HG03521 (cell line): ENCODE measurements around the gene CEP85.
"Not testable (repeated sequence)": the region's sequence is repeated elsewhere in the genome, so short reads cannot be mapped to it uniquely, and the experiment has no call there.

ENCODE experiments used
- ATAC-seq: cut with Tn5 transposase; IDR thresholded peaks from one replicate; pipeline ENCODE4 v1.9.1; 2021; ENCODE audit warnings: mild to moderate bottlenecking, moderate library complexity; ENCODE audit not compliant: unreplicated experiment

CEP85 gene

DNA sequence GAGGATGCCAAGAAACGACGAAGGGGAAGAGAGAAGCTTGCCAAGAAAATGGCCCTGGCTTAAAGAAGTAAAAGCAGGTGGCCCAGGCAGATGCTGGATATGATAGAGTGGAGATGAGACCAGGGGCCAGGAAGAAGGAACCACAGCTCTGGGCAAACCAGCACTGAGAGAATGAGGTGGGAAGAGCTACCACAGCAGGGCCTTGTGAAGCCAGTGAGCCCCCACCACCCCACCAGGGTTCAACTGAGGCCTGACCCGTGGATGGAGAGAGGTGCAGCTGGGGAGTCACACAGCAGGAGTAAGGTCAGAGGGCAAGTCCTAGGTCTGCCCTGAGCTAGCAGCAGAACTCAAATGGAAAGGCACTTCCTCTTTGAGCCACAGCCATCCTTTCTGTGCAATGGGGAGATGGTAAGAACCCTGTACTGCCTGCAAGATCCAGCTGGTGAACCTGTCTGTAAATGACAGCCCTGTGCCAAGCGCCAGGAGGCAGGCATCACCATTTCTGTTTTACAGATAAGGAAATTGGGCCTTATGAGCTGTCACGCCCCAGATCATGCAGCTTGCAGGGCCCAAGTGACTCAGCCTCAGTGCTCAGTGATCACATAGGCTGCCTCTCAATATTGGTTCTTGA is 54.4 kb downstream of the CEP85 start:
- ATAC-seq, result no peak

- no peak for ATAC-seq
These were observed 55.4 kb downstream of the CEP85 start for GRCh38 chr1:26289158-26290059.

DNA sequence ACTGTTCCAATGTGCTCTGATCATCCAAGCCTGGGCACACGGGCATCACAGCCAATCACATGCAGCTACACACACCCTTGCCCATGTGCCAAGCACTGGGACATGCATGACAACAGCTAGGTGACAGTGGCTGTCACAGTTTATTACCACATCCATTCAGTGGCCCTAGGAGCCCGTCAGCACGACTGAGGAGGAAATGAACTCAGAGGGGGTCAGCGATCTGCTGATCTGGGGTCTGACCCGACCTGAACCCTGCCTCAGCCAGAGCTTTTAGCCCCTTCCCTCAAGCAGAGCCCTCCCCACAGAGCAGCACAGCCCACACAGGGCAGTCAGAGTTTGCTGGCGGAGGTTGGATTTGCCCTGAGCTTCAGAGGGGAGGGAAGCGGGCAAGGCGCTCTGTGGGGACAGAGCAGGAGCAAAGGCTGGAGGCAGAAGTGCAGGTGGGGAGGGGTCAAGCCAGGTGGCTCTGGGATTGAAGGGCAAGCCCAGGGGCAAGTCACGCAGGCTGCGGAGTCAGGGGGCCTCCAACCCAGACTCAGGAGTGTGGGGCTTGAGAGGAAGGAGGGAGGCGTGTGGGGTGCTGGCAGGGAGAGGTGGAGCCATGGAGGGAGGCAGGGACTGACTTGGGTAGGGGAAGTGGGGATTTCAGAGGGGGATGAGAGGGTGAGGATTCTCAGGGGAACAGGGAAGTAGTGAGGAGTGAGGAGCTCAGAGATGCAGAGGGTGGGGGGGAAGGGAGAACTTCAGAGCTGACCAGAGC is 56.3 kb downstream of the CEP85 start:
- no peak for ATAC-seq

GRCh38 chr1:26290882-26291261 is 56.9 kb downstream of the CEP85 start:
- ATAC-seq, result no peak

DNA sequence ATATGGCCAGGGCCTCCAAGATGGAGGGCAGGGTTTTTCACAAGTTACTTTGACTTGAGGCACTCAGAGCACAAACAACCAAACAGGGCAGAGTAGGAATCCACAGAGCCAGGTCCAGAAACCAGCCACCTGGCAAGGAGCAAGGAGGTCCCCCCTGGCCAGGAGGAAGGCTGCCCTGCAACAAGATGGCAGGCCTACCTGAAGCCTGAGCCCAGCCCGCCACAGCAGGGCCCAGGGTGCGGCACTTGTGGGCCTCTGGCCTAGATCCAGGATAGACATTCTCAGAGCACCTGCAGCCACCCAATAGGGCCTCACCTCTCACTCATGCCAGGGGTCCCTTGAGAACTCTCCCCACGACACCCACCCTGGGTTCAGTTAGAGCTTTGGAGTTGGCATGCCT is 57.4 kb downstream of the CEP85 start:
- no peak for ATAC-seq

DNA sequence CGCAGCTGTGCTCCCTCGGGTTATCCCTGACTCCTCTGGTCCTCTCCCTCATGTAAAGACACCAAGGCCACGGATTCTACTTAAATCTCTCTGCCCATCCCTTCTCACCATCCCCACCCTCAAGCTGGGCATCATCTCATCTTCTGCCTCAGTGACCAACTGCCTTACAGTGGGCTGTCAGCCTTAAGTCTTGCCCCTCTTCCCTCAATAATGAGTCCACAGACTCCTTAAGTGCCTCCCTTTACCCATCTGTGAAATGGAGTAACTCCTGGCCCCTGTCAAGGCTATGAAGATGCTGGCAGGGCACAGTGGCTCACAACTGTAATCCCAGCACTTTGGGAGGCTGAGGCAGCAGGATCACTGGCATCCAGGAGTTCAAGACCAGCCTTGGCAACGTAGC is 57.9 kb downstream of the CEP85 start:
- no peak for ATAC-seq

DNA sequence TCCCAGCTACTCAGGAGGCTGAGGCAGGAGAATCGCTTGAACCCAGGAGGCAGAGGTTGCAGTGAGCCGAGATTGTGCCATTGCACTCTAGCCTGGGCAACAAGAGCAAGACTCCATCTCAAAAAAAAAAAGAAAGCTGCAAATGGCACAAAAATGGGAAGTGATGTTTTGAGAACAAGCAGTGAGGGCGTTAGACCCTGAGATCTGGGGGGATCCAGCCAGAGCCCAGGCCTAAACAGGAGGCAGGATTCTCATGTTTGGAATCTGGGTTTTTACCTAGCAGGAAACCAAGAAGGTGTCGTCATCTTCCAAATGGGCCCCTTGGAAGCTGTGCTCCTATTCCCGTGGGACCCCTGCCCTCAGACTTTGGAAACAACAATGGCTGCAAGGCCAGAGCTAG is 58.7 kb downstream of the CEP85 start:
- not testable (repeated sequence) for ATAC-seq

GRCh38 chr1:26293911-26294463 is 60.0 kb downstream of the CEP85 start:
- no peak for ATAC-seq

DNA sequence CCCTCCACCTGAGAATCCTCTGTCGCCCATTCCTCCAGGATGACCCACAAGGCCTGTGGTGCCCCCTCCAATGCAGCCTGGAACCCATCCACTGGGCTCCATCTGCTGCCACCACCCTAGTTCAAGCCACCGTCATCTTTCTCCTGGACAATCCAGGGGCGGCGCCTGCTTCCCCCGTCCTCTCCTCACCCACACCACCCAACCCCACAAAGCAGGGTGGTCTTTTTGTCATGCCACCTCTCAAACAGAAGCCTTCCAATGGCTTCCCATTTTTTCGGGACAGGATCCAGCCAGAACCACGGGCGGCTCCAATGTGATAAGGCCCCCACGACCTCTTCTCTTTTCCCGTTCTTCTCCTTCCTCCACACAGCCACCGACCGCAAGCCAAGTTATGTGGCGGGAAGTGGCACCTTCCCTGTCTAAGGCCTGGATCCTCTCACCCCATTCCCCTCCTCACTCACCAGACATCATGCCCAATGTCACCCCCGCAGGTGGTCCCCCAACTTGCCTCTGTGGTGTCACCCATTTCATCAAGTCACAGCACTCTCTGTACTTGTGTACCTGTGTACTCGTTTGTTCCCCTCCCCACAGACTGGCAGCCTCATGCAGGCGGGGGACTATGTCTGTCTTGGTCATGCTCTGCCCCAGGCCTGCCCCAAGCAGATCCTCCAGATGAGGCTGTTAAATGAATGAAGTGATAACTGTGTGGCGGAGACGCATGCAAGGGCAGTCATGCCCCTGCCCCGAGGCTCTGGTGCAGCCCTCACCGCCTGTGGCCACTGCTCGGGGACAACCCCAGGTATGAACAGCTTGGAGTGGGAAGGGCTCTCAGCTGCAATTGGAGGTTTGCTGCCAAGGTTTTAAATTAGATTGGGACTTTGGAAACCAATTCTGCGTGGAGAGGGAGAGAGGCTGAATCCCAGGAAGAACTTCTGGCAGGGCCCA is 61.5 kb downstream of the CEP85 start:
- no peak for ATAC-seq

DNA sequence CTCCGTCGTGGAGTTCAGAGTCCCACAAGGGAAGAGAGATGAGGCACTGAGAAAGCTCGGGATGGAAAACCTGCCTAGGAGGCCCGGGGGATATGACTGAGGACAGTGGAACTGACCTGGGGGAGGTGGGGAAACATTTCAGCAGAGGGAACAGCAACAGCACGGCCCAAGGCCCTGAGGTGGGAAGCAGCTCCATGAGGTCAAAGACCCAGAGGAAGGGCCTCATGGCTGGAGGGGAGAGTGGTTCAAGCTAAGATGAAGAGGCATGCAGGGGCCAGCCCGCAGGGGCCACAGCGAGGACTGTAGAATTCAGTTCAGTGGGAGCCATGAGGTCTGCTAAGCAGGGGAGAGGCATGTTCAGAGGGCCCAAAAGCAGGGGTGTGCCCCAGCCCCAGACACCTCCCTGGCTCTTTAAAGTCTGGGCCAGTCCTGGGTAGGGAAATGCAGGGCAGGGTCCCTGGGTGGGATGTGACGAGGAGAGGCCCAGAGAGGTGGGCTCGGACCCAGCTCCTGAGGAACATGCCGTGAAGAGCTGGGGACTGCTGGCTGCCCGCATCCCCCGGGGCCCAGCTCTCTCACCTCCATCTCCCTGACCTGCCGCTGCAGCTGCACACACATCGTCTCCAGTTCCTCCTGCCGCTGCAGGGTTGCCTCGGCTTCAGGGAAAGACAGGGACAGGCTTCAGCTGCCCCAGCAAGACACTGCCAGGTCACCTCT is 62.5 kb downstream of the CEP85 start:
- no peak for ATAC-seq

GRCh38 chr1:26297057-26297790 is 63.2 kb downstream of the CEP85 start:
- ATAC-seq, result no peak

GRCh38 chr1:26297791-26298124 is 63.8 kb downstream of the CEP85 start:
- no peak for ATAC-seq

DNA sequence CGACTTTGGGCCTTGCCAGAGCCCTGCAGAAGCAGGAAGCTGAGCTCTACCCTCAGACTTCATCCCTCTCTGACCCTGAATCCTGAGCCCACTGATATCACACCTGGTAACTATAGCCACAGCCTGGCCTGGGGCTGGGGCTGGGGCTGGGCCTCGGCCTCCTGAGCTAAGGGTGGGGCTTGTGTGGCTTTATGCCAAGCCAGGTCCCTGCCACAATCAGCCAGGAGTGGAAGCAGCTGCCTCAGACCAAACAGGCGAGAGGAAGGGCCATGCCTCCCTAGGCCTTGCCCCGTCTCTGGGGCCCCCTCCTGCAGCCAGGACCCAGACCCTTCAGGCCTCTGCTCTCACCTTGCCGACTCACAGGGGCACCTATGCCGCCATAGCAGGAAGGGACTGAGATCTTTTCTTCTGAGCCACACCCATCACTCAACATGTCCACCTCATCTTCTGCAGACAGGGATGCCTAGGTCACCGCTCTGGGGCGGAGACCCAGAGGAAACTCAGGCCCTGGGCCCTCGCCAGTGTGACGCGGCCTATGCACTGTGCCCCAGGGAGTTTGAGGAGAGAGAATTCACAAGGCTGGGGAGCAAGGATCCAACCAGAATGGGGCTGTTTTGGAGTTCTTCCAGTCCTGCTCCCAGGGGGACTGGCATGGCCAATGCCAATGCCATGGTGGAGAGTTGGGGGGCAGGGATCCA is 66.7 kb downstream of the CEP85 start:
- no peak for ATAC-seq

GRCh38 chr1:26302733-26303405 is 68.9 kb downstream of the CEP85 start:
- no peak for ATAC-seq

DNA sequence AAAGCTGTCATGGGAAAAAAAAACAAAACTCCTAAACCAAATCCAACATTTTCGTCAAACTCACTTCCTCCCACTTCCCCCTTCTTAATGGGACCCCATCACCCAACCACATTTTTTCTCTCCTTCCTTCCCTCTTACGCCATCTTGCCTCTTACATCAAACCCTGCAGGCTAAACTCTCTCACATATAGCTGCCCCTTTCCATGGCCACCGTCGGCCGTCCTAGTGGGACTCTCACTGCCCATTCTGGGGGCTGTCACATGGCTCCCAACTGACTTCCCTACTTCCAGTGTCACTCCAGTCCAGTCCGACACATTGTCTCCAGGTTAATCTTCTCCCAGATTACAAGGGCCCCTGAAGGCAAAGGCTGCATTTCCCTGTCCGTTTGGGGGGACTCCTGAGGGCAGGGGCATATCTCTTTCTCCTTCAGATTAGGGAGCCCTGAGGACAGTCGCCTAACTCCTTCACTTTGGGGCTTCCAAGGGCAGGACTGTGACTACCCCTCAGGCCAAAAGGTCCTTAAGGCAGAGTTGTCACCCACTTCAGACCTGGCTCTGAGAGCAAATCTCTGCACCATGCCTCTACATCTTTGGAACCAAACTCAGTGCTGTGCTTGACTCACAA is 71.8 kb downstream of the CEP85 start:
- peak; percentile 12 for ATAC-seq

DNA sequence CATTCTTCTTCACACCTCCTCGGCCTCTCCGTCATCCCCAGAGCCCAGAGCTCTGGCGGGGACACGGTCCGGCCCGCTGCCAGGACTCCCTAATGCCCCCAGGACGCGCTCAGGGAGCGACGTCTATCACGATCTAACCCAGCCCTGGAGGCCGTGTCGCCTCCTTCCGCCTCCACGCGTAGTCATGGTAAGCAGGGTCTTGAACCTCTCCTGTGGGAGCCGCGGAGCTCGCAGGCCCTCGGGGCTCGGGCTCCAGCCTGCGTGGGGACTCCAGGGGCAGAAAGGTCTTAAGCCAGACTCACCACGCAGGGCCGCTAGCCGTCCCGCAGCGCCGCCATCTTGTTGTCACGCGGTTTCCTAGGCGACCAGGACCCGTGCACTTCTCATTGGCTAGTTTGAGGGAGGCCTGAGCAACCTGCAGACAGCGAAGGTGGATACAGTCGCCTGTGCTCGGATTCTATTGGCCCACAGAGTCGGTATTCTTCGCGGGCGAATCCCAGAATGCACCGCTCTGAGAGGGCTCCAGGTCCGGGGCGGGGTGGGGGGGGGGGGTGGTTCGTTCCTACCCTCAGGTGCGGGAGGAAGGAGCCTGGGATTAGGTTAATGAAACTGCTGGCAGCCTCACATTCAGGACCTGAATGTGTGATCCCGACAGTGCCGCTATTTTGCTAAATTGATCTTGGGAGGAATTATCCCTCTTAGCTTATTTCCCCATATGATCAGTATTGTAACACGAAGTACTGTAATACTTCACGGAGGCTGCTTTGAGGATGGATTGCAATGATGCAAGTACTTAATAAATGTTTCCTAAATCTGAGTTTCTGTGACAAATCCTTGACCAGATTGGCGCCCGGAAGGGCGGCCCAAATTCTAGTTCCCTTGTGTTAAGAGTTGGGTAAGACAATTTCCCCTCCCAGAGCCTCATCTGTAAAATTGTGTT is 72.6 kb downstream of the CEP85 start, which contains the start of gene UBXN11:
UBXN11 (minus strand) TSS at position 347 of the 940 bp plus-strand sequence. CDS start 3,753 bp downstream, outside the sequence.
- ATAC-seq, result peak; percentile 99
